Stimulated activated CD4-positive, alpha-beta T cell treated with anti-CD3 and anti-CD28 coated beads, TNF-alpha, amount 100 ng/mL, for 4 hours (primary cell): ENCODE measurements around the gene IDH3B.
"Not testable (repeated sequence)": the region's sequence is repeated elsewhere in the genome, so short reads cannot be mapped to it uniquely, and the experiment has no call there.

Source experiments
- DNase-seq, 3 experiments: peaks; one replicate each; pipeline ENCODE4 v3.0.0-alpha.2; 2020; ENCODE audit warnings: low read depth in 3 of 3

IDH3B gene

GRCh38 chr20:2694519-2694918, 30.5 kb upstream of the IDH3B start:
- DNase-seq = no peak

GRCh38 chr20:2694008-2694471, 30.0 kb upstream of the IDH3B start:
- no peak for DNase-seq

- peak; percentile 26 to 35 (median 28) for DNase-seq
Measured at GRCh38 chr20:2693286-2694007, 29.4 kb upstream of the IDH3B start.

GRCh38 chr20:2692886-2693285, 28.9 kb upstream of the IDH3B start:
- peak in 1 of 3 experiments; percentile 5 for DNase-seq

GRCh38 chr20:2692036-2692885, 28.2 kb upstream of the IDH3B start, which contains the start of gene EBF4:
Gene EBF4 (plus strand): TSS chr20:2692780. CDS start chr20:2693646, 866 bp downstream.
- DNase-seq = no peak

- DNase-seq = no peak
Measured at GRCh38 chr20:2691663-2692035, 27.6 kb upstream of the IDH3B start.

GRCh38 chr20:2691127-2691526, 27.1 kb upstream of the IDH3B start:
- DNase-seq = no peak

- no peak for DNase-seq
Measured at GRCh38 chr20:2690718-2691117, 26.7 kb upstream of the IDH3B start.

GRCh38 chr20:2690213-2690612, 26.2 kb upstream of the IDH3B start:
- DNase-seq = no peak

- peak; percentile 40 to 66 (median 56) for DNase-seq
Measured at GRCh38 chr20:2688041-2688591, 24.1 kb upstream of the IDH3B start.

GRCh38 chr20:2687514-2687913, 23.5 kb upstream of the IDH3B start:
- DNase-seq = no peak

- not testable (repeated sequence) for DNase-seq
Measured at GRCh38 chr20:2684817-2685216, 20.8 kb upstream of the IDH3B start.

- not testable (repeated sequence) for DNase-seq
Measured at GRCh38 chr20:2682040-2682439, 18.0 kb upstream of the IDH3B start.

- no peak for DNase-seq
Measured at GRCh38 chr20:2680046-2680445, 16.0 kb upstream of the IDH3B start.

- DNase-seq = no peak
Measured at GRCh38 chr20:2673453-2673852, 9.4 kb upstream of the IDH3B start.

- DNase-seq = no peak
Measured at GRCh38 chr20:2672446-2672845, 8.4 kb upstream of the IDH3B start.

- no peak for DNase-seq
Measured at GRCh38 chr20:2671977-2672376, 8.0 kb upstream of the IDH3B start.

- no peak for DNase-seq
Measured at GRCh38 chr20:2663364-2663886, 591 bp downstream of the IDH3B start.

- DNase-seq = no peak
Measured at GRCh38 chr20:2659547-2659946, 4.5 kb downstream of the IDH3B start.

GRCh38 chr20:2658414-2659354, 5.3 kb downstream of the IDH3B start:
- no peak for DNase-seq

- no peak for DNase-seq
Measured at GRCh38 chr20:2657674-2658073, 6.3 kb downstream of the IDH3B start.
